K562 (cell line): ENCODE data around the gene OR52J3. TPM values are rescaled to one million over a fixed set of nuclear protein-coding genes. Genes with fewer than 3 reads are reported as not detected.
A peak's percentile ranks its signal among the peaks of the same experiment; 100 is the strongest.

ENCODE experiments used
- ATAC-seq: fragments of 200-7000 bp; cut with Tn5 transposase; 3 replicates; pipeline ENCODE4 v1.9.1; 2020; ENCODE audit warnings: moderate library complexity
- BruUV-seq: library from RNA; stranded (reverse); fragments of 400-500 nt; replicated peaks from 2 replicates; lab custom pipeline; 2021; lab: Mats Ljungman, UMichigan
- CTCF ChIA-PET: fragments of 300-600 bp; formaldehyde crosslinking; extraction: SDS; loops from one replicate; lab custom pipeline; 2021; ENCODE audit warnings: low intra/inter-chr PET ratio; lab: Yijun Ruan, JAX
- POLR2A ChIA-PET: fragments of 300-600, 350-650 bp; sonication (Branson Sonifier 250); formaldehyde crosslinking; extraction: SDS; loops from one replicate; lab custom pipeline; 2021; ENCODE audit warnings: antibody characterized with exemption, inconsistent platforms; lab: Yijun Ruan, JAX
- DNase-seq, 4 experiments: peaks; one replicate each; pipeline versions ENCODE4 v3.0.0 to v3.0.0-alpha.2; 2011 to 2018; ENCODE audit warnings: low spot score in 3 of 4, mixed read lengths in 3 of 4; ENCODE audit errors: extremely low read depth in 1 of 4
- FAIRE-seq: peaks from 2 replicates; lab custom pipeline; 2011; peaks lifted over from hg19 to GRCh38; lab: Jason Lieb, UNC
- H2AFZ ChIP-seq: 2 replicates; pipeline ENCODE4 v1.6.0; 2011; ENCODE audit warnings: low read depth, low read length, control low read depth, inconsistent platforms
- H3K27ac ChIP-seq: fragments of 200-600 bp; 3 replicates; pipeline ENCODE4 v1.8.0; 2011; ENCODE audit warnings: low read depth, mild to moderate bottlenecking, control low read depth, inconsistent platforms, low read length, moderate library complexity, mixed read lengths; ENCODE audit errors: extremely low read depth
- H3K27me3 ChIP-seq, 2 experiments: fragments of 300-600 bp in 1 of 2; 2 replicates in 1 of 2; 3 replicates in 1 of 2; pipeline versions ENCODE4 v1.6.0 to v1.8.0; 2011; ENCODE audit warnings: inconsistent platforms in 2 of 2, low read length in 2 of 2, mild to moderate bottlenecking in 1 of 2, mixed read lengths in 1 of 2, moderate library complexity in 1 of 2; ENCODE audit not compliant: control insufficient read depth in 2 of 2, insufficient read depth in 2 of 2
- H3K36me3 ChIP-seq: fragments of 300-600 bp; 3 replicates; pipeline ENCODE4 v1.8.0; 2011; ENCODE audit warnings: mild to moderate bottlenecking, low read length, inconsistent platforms; ENCODE audit not compliant: control insufficient read depth, insufficient read depth
- H3K4me1 ChIP-seq, 2 experiments: fragments of 200-600 bp in 1 of 2; replicated peaks in 1 of 2; 2 replicates in 1 of 2; 3 replicates in 1 of 2; pipeline versions ENCODE4 v1.5.1 to v1.8.0; 2011; ENCODE audit warnings: inconsistent platforms in 2 of 2, low read length in 2 of 2, mild to moderate bottlenecking in 1 of 2, mixed read lengths in 1 of 2, moderate library complexity in 1 of 2; ENCODE audit not compliant: control insufficient read depth in 2 of 2, insufficient read depth in 2 of 2
- H3K4me2 ChIP-seq: 2 replicates; pipeline ENCODE4 v1.6.1; 2011; ENCODE audit warnings: low read length, control low read depth, inconsistent platforms, mixed read lengths; ENCODE audit not compliant: insufficient read depth
- H3K4me3 ChIP-seq: fragments of 200-600 bp; sonication (generic), shearing (Covaris generic); 2 replicates; pipeline ENCODE4 v1.5.1; 2016; ENCODE audit warnings: control low read depth, inconsistent platforms
- H3K79me2 ChIP-seq: fragments of 200-600 bp; 3 replicates; pipeline ENCODE4 v1.8.0; 2011; ENCODE audit warnings: low read length, inconsistent platforms; ENCODE audit not compliant: control insufficient read depth, insufficient read depth
- H3K9ac ChIP-seq, 2 experiments: 2 replicates each; pipeline versions ENCODE4 v1.6.0 to v1.6.1; 2011; ENCODE audit warnings: low read depth in 2 of 2, low read length in 2 of 2, control low read depth in 1 of 2, inconsistent platforms in 1 of 2, mild to moderate bottlenecking in 1 of 2, mixed read lengths in 1 of 2; ENCODE audit not compliant: insufficient read depth in 1 of 2
- H3K9me1 ChIP-seq: one replicate; pipeline ENCODE4 v1.6.0; 2011; ENCODE audit warnings: inconsistent platforms, mild to moderate bottlenecking, low read length, moderate library complexity; ENCODE audit not compliant: control insufficient read depth, insufficient read depth
- H3K9me3 ChIP-seq: replicated peaks from 2 replicates; pipeline ENCODE4 v1.5.1; 2011; ENCODE audit warnings: low read depth, low read length, inconsistent platforms; ENCODE audit not compliant: control insufficient read depth, insufficient read depth
- H4K20me1 ChIP-seq: replicated peaks from 2 replicates; pipeline ENCODE4 v1.6.1; 2011; ENCODE audit warnings: low read length, inconsistent platforms, mixed read lengths; ENCODE audit not compliant: control insufficient read depth, insufficient read depth
- C11orf30 ChIP-seq: fragments of 450-650 bp; IDR thresholded peaks from 2 replicates; pipeline ENCODE4 v1.6.1; 2016; ENCODE audit warnings: low read depth, mild to moderate bottlenecking
- CEBPG ChIP-seq, 3 experiments: fragments of 200-800 bp in 1 of 3; sonication (Bioruptor generic) in 1 of 3; sonication (generic) in 1 of 3; formaldehyde crosslinking in 1 of 3; IDR thresholded peaks in 2 of 3; conservative IDR thresholded peaks in 1 of 3; 2 replicates each; pipeline versions ENCODE4 v1.6.1 to v1.8.0; 2016 to 2022; ENCODE audit warnings: missing compliant biosample characterization in 2 of 3, missing genetic modification characterization in 2 of 3, mild to moderate bottlenecking in 1 of 3, missing genetic modification reagents in 1 of 3
- EP300 ChIP-seq: IDR thresholded peaks from 2 replicates; pipeline ENCODE4 v1.6.1; 2012; ENCODE audit warnings: low read length, improper control_type of control experiment
- ESRRA ChIP-seq: fragments of 450-650 bp; IDR thresholded peaks from 2 replicates; pipeline ENCODE4 v1.6.1; 2014; ENCODE audit warnings: low read depth, mild to moderate bottlenecking, moderate library complexity, borderline replicate concordance
- GATAD2A ChIP-seq: fragments of 450-650 bp; IDR thresholded peaks from 2 replicates; pipeline ENCODE4 v1.6.1; 2017
- KDM4B ChIP-seq, 2 experiments: fragments of 450-650 bp in 1 of 2; sonication (generic) in 1 of 2; IDR thresholded peaks; 2 replicates each; pipeline ENCODE4 v1.6.1; 2016 to 2017; ENCODE audit warnings: borderline replicate concordance in 2 of 2, antibody characterized with exemption in 1 of 2, low read depth in 1 of 2, mild to moderate bottlenecking in 1 of 2
- POLR2AphosphoS5 ChIP-seq: IDR thresholded peaks from 2 replicates; pipeline ENCODE4 v1.6.1; 2011; ENCODE audit warnings: mild to moderate bottlenecking, low read depth, low read length, moderate library complexity; ENCODE audit not compliant: control insufficient read depth, insufficient read depth
- ZNF212 ChIP-seq: fragments of 450-650 bp; formaldehyde crosslinking; IDR thresholded peaks from 2 replicates; pipeline ENCODE4 v1.4.0; 2020; ENCODE audit warnings: mild to moderate bottlenecking
- ZNF316 ChIP-seq: fragments of 450-650 bp; IDR thresholded peaks from 2 replicates; pipeline ENCODE4 v1.6.1; 2016
- in situ Hi-C: fragments of 300-500 bp; cut with MboI; formaldehyde crosslinking; loops from 4 replicates; pipeline ENCODE4 v1.15.0; 2018; ENCODE audit warnings: inconsistent platforms, mixed read lengths
- intact Hi-C: fragments of 100-400 bp; cut with micrococcal nuclease; formaldehyde crosslinking; loops from 2 replicates; pipeline ENCODE4 v1.14.2; 2022
- polyA plus RNA-seq, 8 experiments: library from polyadenylated mRNA; depleted of rRNA in 4 of 8; stranded (reverse) in 5 of 8; unstranded in 3 of 8; fragments of >200 nt; fragmentation: Nextera tagmentation in 2 of 8; fragmentation: Illumina TruSeq in 1 of 8; extraction: Ambion mirVana in 2 of 8; extraction: Trizol in 1 of 8; gene quantifications; 2 replicates each; pipeline versions ENCODE4 v1.2.1 to v1.2.3, GENCODE V29; 2011 to 2014; ENCODE audit warnings: inconsistent platforms in 1 of 8, missing spikeins in 1 of 8
- total RNA-seq, 7 experiments: library from RNA; depleted of rRNA in 6 of 7; stranded (reverse); fragments of >200 nt in 6 of 7; fragmentation: Illumina TruSeq in 2 of 7; extraction: Trizol in 2 of 7; gene quantifications; 2 replicates each; pipeline versions ENCODE4 v1.2.1 to v1.2.3, GENCODE V29; 2011 to 2021; ENCODE audit warnings: low replicate concordance in 1 of 7
- TF ChIP-seq, protein P1 (sequence below): fragments of 150-350 bp; IDR thresholded peaks from 2 replicates; pipeline ENCODE4 v1.6.1; 2014; ENCODE audit warnings: low read depth, mild to moderate bottlenecking, low read length, borderline replicate concordance
- TF ChIP-seq, protein P2 (sequence below): sonication (generic); formaldehyde crosslinking; IDR thresholded peaks from 2 replicates; pipeline ENCODE4 v1.8.0; 2022; ENCODE audit warnings: missing genetic modification reagents, mild to moderate bottlenecking, borderline replicate concordance
- TF ChIP-seq, protein P3 (sequence below), 2 experiments: fragments of 450-650 bp; IDR thresholded peaks; 2 replicates each; pipeline ENCODE4 v1.6.1; 2018; ENCODE audit warnings: mild to moderate bottlenecking in 2 of 2, low read depth in 1 of 2; ENCODE audit not compliant: partially characterized antibody in 2 of 2

Gene OR52J3
- total and polyA plus RNA-seq, 9 of the 15 experiments (the other 6 are each of a cell fraction or from before 2014, with no cell fraction given) = not detected

DNA sequence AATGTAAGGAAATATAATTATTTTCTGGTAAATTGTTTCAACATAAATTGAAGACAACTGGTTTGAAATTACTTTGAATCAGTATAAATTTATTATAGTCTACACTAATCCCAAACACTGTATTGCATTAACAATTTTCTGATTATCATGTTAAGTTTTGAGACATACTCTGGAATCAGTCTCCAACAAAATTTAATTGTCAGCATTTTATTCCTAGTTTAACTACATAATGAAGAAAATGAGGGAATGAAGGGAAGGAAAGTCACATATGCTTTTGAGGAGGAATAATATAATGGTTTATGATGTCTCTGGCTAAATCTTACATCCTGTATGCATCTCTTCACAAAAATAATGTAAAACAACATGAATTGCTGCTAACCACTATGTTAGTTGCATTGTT, 37.3 kb downstream of the OR52J3 start (continued):
- no peak for TF ChIP-seq POLR2AphosphoS5
- no peak for TF ChIP-seq KDM4B (IDR thresholded peaks at IDR 0.05; ENCODE audit: borderline replicate concordance in 2 of 2, low read depth in 1 of 2)
- TF ChIP-seq, protein P1, sequence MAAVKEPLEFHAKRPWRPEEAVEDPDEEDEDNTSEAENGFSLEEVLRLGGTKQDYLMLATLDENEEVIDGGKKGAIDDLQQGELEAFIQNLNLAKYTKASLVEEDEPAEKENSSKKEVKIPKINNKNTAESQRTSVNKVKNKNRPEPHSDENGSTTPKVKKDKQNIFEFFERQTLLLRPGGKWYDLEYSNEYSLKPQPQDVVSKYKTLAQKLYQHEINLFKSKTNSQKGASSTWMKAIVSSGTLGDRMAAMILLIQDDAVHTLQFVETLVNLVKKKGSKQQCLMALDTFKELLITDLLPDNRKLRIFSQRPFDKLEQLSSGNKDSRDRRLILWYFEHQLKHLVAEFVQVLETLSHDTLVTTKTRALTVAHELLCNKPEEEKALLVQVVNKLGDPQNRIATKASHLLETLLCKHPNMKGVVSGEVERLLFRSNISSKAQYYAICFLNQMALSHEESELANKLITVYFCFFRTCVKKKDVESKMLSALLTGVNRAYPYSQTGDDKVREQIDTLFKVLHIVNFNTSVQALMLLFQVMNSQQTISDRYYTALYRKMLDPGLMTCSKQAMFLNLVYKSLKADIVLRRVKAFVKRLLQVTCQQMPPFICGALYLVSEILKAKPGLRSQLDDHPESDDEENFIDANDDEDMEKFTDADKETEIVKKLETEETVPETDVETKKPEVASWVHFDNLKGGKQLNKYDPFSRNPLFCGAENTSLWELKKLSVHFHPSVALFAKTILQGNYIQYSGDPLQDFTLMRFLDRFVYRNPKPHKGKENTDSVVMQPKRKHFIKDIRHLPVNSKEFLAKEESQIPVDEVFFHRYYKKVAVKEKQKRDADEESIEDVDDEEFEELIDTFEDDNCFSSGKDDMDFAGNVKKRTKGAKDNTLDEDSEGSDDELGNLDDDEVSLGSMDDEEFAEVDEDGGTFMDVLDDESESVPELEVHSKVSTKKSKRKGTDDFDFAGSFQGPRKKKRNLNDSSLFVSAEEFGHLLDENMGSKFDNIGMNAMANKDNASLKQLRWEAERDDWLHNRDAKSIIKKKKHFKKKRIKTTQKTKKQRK = no peak
- peak; percentile 93 for TF ChIP-seq ZNF316
- TF ChIP-seq CEBPG (CRISPR knock-in tag; IDR thresholded peaks at IDR 0.05) = no peak
- no peak for TF ChIP-seq CEBPG (tag; conservative IDR thresholded peaks at IDR 0.05 in 1 of 2, IDR thresholded peaks at IDR 0.05 in 1 of 2)
- no peak for TF ChIP-seq ESRRA
- no peak for TF ChIP-seq GATAD2A

DNA sequence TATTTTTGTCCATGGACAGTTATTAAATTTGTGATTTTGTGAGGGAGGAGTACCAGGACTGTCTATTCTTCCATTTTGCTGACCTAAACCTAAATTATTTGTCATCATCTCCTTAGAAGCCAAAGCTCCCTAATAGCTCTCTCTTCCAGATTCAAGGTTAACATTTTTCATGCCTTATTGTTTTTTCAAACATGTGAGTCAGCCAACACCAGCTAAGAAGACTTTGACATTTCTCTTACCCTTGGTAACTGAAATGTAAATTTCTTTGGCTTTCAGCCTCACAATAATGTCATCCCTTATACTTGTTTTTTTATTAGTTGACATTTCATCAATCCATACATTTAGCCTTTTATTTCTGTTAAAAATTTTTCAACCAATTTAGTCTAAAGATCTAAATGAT, 42.2 kb downstream of the OR52J3 start:
- H3K79me2 ChIP-seq = no peaks in the 10 kb centered on the region
- H3K4me2 ChIP-seq = no peak overlapping the region
- intact Hi-C loops = no loop called here
- peaks cover 0 to 4% of the 10 kb centered on the region in 2 experiments; a peak in 1 of 5 replicates for H3K4me1 ChIP-seq
- no peak overlapping the region for H3K9ac ChIP-seq
- ATAC-seq (no peak), DNase-seq (no peak)
- no peak overlapping the region for H2AFZ ChIP-seq
- H4K20me1 ChIP-seq = no peaks in the 10 kb centered on the region
- POLR2A ChIA-PET = no interaction called here
- H3K4me3 ChIP-seq = no peak overlapping the region
- no TSS peak for BruUV-seq
- no peaks in the 10 kb centered on the region for H3K27me3 ChIP-seq
- no peak overlapping the region for H3K27ac ChIP-seq
- no peak for TF ChIP-seq ZNF212 (CRISPR knock-in tag)
- TF ChIP-seq C11orf30 = no peak
- no peak for TF ChIP-seq EP300
- TF ChIP-seq, protein P2, sequence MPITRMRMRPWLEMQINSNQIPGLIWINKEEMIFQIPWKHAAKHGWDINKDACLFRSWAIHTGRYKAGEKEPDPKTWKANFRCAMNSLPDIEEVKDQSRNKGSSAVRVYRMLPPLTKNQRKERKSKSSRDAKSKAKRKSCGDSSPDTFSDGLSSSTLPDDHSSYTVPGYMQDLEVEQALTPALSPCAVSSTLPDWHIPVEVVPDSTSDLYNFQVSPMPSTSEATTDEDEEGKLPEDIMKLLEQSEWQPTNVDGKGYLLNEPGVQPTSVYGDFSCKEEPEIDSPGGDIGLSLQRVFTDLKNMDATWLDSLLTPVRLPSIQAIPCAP = no peak
- TF ChIP-seq, protein P3, sequence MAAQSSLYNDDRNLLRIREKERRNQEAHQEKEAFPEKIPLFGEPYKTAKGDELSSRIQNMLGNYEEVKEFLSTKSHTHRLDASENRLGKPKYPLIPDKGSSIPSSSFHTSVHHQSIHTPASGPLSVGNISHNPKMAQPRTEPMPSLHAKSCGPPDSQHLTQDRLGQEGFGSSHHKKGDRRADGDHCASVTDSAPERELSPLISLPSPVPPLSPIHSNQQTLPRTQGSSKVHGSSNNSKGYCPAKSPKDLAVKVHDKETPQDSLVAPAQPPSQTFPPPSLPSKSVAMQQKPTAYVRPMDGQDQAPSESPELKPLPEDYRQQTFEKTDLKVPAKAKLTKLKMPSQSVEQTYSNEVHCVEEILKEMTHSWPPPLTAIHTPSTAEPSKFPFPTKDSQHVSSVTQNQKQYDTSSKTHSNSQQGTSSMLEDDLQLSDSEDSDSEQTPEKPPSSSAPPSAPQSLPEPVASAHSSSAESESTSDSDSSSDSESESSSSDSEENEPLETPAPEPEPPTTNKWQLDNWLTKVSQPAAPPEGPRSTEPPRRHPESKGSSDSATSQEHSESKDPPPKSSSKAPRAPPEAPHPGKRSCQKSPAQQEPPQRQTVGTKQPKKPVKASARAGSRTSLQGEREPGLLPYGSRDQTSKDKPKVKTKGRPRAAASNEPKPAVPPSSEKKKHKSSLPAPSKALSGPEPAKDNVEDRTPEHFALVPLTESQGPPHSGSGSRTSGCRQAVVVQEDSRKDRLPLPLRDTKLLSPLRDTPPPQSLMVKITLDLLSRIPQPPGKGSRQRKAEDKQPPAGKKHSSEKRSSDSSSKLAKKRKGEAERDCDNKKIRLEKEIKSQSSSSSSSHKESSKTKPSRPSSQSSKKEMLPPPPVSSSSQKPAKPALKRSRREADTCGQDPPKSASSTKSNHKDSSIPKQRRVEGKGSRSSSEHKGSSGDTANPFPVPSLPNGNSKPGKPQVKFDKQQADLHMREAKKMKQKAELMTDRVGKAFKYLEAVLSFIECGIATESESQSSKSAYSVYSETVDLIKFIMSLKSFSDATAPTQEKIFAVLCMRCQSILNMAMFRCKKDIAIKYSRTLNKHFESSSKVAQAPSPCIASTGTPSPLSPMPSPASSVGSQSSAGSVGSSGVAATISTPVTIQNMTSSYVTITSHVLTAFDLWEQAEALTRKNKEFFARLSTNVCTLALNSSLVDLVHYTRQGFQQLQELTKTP (IDR thresholded peaks at IDR 0.05; ENCODE audit: low read depth in 1 of 2, partially characterized antibody in 2 of 2) = no peak
- TF ChIP-seq, all 486 proteins: peak for 0
- no peak for FAIRE-seq
- CTCF ChIA-PET = no interaction called here
- no peaks in the 10 kb centered on the region for H3K36me3 ChIP-seq
- no peaks in the 10 kb centered on the region for H3K9me3 ChIP-seq
- H3K9me1 ChIP-seq = no peaks in the 10 kb centered on the region
- in situ Hi-C loops = no loop called here
